Brain microvascular endothelial cell (primary cell): ENCODE results near the gene PLEKHO2.

Experiments used
- DNase-seq: peaks from one replicate; pipeline ENCODE4 v3.0.0-alpha.2; 2020
- H3K27ac ChIP-seq: fragments of 250-450 bp; sonication (Bioruptor Pico); 2 replicates; pipeline ENCODE4 v1.5.1; 2020; ENCODE audit warnings: mild to moderate bottlenecking, moderate library complexity
- H3K27me3 ChIP-seq: fragments of 250-450 bp; sonication (Bioruptor Pico); replicated peaks from 2 replicates; pipeline ENCODE4 v1.5.1; 2020; ENCODE audit warnings: mild to moderate bottlenecking
- H3K36me3 ChIP-seq: fragments of 250-450 bp; sonication (Bioruptor Pico); replicated peaks from 2 replicates; pipeline ENCODE4 v1.5.1; 2020; ENCODE audit warnings: mild to moderate bottlenecking
- H3K4me3 ChIP-seq: 2 replicates; pipeline ENCODE4 v1.5.1; 2011; ENCODE audit warnings: low read depth, mild to moderate bottlenecking, control low read depth, low read length, moderate library complexity
- in situ Hi-C: cut with HindIII; loops from 2 replicates; pipeline ENCODE4 v1.10.0; 2017; ENCODE audit warnings: low sequenced_read_pairs, low pct_ligation_motif_present
- TF ChIP-seq, protein P1 (sequence below): IDR thresholded peaks from 2 replicates; pipeline ENCODE4 v1.5.1; 2011; ENCODE audit warnings: low read depth, mild to moderate bottlenecking, moderate library complexity, low read length, control low read depth, inconsistent platforms; ENCODE audit errors: missing control alignments

PLEKHO2 gene

DNA sequence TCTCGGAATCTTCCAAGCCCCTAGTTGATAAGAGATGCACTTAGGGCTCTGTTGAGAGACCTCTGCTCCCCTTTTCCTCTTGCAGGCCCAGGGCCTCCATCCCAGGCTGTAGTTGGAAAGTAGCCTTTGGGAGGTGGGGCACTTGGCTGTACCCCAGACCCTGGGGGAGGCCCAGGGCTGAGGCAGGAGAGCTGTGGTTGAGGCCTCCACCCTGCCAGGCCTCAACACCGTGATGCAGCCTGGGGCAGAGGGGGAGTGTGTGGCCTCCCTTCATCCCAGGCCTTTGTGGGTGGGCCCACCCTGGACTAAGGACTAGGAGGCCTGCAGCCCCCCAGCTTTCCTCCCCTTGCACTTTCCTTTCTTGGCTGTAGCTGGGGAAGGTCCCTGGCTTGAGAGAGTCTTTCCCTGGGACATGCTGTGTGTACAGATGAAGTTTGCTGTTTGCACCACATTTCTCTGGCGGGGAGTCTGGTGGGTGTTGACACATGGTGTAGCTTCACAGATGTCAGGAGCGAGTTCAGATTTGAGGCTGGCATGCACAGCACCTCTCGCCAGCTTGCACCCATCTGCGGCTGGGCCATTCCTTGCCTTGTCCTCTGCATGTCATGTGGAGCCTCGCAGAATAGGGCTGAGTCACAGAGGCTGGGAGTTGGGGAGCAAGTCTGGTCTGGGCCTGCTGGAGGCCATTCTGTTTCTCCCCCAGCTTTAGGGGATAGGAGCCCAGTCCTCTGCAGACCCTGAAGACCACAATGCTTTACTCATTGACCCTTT, 13.7 kb downstream of the PLEKHO2 start:
- in situ Hi-C loops = no loop called here
- TF ChIP-seq, protein P1, sequence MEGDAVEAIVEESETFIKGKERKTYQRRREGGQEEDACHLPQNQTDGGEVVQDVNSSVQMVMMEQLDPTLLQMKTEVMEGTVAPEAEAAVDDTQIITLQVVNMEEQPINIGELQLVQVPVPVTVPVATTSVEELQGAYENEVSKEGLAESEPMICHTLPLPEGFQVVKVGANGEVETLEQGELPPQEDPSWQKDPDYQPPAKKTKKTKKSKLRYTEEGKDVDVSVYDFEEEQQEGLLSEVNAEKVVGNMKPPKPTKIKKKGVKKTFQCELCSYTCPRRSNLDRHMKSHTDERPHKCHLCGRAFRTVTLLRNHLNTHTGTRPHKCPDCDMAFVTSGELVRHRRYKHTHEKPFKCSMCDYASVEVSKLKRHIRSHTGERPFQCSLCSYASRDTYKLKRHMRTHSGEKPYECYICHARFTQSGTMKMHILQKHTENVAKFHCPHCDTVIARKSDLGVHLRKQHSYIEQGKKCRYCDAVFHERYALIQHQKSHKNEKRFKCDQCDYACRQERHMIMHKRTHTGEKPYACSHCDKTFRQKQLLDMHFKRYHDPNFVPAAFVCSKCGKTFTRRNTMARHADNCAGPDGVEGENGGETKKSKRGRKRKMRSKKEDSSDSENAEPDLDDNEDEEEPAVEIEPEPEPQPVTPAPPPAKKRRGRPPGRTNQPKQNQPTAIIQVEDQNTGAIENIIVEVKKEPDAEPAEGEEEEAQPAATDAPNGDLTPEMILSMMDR = no peak
- H3K4me3 ChIP-seq = no peak overlapping the region
- H3K27ac ChIP-seq = no peak overlapping the region
- peaks cover 33% of the 10 kb centered on the region for H3K36me3 ChIP-seq
- H3K27me3 ChIP-seq = no peaks in the 10 kb centered on the region
- DNase-seq = no peak

DNA sequence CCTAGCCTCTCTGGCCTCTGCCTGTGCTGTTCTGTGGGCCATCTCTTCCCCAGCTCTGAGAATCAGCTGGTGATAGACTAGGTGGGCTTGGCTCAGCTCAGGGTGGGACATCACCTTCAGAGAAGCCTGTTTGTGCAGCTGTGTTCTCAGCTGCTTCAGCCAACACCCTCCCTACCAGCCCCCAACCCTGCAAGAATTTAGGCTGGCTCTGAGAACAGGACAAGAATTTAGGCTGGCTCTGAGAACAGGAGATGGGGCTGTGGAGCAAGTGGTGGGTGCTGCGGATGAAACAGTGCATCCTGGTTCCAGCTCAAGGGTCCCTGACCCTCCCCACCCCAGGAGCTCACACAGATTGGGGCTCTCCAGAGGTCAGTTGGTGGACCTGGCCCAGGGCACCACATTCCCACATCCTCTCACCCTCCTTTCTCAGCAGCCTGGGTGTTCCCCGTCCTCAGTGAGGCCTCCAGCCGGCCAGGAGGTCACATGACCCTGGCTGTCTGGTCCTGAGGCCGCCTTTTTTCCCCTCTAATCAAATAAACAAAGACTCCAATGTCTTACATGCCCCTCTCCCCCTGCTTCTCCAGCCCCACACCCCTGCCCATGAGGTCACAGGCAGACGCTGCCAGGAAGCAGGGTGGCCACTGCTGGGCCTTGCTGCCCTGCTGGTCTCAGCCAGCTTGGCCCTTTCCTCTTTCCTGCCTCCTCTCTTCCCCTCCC, 14.9 kb downstream of the PLEKHO2 start:
- DNase-seq = no peak
- TF ChIP-seq, protein P1 = no peak
- in situ Hi-C loops = no loop called here
- Histone ChIP-seq H3K27ac (peak overlapping the region; percentile 23), H3K4me3 (no peak overlapping the region), H3K36me3 (peaks cover 37% of the 10 kb centered on the region), H3K27me3 (no peaks in the 10 kb centered on the region)

DNA sequence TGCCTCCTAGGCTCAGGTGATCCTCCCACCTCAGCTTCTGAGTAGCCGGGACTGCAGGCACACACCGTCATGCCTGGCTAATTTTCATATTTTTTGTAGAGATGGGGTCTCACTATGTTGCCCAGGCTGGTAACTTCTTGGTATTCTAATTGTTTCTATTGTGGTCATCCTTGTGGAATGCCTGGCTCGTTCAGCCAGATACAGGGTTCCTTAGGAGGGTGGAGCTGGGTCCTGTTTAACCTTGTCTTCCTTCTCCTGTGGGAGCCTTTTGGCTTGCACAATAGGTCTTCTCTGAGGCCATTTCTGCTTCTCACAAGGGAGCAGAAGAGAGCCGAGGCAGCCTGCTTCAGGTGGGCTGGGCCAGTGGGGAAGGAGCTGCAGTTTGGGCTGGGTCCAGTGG, 15.7 kb downstream of the PLEKHO2 start:
- TF ChIP-seq, protein P1 = no peak
- Histone ChIP-seq H3K27me3 (no peaks in the 10 kb centered on the region), H3K36me3 (peaks cover 40% of the 10 kb centered on the region), H3K4me3 (no peak overlapping the region), H3K27ac (peak overlapping the region; percentile 23)
- in situ Hi-C loops = no loop called here
- DNase-seq = peak; percentile 47

DNA sequence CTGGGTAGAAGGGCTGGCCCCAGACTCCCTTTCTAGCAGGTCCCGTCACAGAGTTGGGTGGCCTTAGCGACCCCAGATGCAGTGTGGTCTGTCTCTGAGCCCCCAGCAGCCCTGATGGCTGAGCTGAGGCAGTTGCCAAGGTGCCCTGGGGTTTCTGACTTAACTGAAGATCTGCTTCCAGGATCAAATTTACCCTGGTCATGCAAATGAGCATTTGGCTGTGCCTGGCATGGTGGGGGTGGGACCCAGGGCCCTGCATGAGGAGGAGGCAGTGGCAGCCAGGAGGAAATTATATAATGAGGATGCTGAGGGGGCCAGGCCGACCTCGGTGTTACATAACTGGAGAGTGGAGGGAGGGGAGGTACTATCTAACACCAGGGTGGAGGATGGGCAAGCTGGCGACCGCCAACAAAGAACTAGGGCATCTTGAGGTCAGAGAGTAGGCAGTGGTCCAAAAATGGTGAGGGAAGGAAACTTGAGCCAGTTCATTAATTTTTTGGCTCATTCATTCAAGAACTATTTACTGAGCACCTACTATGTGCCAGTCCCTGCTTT, 16.4 kb downstream of the PLEKHO2 start:
- H3K27me3 ChIP-seq = no peaks in the 10 kb centered on the region
- peaks cover 40% of the 10 kb centered on the region for H3K36me3 ChIP-seq
- no peak overlapping the region for H3K4me3 ChIP-seq
- no peak for DNase-seq
- no peak overlapping the region for H3K27ac ChIP-seq
- TF ChIP-seq, protein P1 = no peak
- in situ Hi-C loops = no loop called here

DNA sequence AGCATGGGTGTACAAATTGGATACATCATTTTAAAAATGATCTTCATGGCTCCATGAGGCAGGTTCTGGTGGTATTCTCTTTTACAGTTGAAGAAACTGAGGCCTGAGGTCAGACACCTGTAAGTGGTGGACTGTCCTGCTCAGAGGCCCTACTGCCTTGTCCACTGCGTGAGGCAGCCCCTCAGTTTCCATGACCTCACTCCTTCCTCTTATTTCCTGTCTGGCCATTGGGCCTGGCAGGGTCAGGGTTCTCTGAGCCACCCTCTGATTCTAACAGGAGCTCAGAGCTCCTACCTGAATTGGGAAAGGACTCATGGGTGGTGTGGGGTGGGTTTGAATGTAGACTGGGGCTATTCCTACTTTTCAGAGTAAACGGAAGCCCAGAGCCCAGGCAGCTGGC, 17.5 kb downstream of the PLEKHO2 start:
- Histone ChIP-seq H3K4me3 (no peak overlapping the region), H3K36me3 (peaks cover 40% of the 10 kb centered on the region), H3K27me3 (no peaks in the 10 kb centered on the region), H3K27ac (no peak overlapping the region)
- TF ChIP-seq, protein P1 = no peak
- DNase-seq = no peak
- in situ Hi-C loops = no loop called here
